ENCODE results near the gene CASKIN2.

The CASKIN2 gene

GRCh38 chr17:75507733-75508719 is 7.3 kb downstream of the CASKIN2 start:
- Mint-ChIP-seq H3K9me3 (no peaks in the 10 kb centered on the region), H3K4me1 (no peaks in the 10 kb centered on the region), H3K27me3 (no peaks in the 10 kb centered on the region), H3K36me3 (ENCODE audit: low read depth) (no peaks in the 10 kb centered on the region), H3K4me3 (no peak overlapping the region), H3K27ac (no peak overlapping the region)
- ATAC-seq (no peak), DNase-seq (no peak)

DNA sequence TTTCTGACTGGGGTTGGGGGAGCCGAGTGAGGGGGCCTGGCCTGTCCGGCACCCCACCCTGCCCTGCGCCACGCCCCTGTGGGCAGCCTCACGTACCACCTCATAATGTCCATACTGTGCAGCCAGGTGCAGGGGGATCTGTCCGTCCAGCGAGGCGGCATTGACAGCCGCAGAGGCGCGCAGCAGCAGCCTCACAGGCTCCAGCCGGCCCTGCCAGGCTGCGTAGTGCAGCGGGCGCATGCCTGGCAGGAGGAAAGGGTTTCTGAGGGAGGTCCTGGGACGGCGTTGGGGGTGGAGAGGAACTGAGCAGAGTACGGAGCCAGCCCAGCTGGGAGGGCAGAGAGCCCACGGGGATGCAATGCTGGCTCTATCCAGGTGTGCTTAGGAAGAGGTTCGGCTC is 8.4 kb downstream of the CASKIN2 start:
- H3K27me3 Mint-ChIP-seq, result no peaks in the 10 kb centered on the region
- DNase-seq (no peak), ATAC-seq (no peak)
- H3K4me1 Mint-ChIP-seq, result no peaks in the 10 kb centered on the region
- no peak overlapping the region for H3K27ac Mint-ChIP-seq
- no peaks in the 10 kb centered on the region for H3K36me3 Mint-ChIP-seq (ENCODE audit: low read depth)
- no peaks in the 10 kb centered on the region for H3K9me3 Mint-ChIP-seq
- H3K4me3 Mint-ChIP-seq, result no peak overlapping the region

GRCh38 chr17:75506134-75506533 is 9.2 kb downstream of the CASKIN2 start:
- ATAC-seq, result no peak
- H3K9me3 Mint-ChIP-seq, result no peaks in the 10 kb centered on the region
- H3K27ac Mint-ChIP-seq, result no peak overlapping the region
- no peaks in the 10 kb centered on the region for H3K36me3 Mint-ChIP-seq (ENCODE audit: low read depth)
- H3K27me3 Mint-ChIP-seq, result no peaks in the 10 kb centered on the region
- no peak overlapping the region for H3K4me3 Mint-ChIP-seq
- H3K4me1 Mint-ChIP-seq, result no peaks in the 10 kb centered on the region
- no peak for DNase-seq

DNA sequence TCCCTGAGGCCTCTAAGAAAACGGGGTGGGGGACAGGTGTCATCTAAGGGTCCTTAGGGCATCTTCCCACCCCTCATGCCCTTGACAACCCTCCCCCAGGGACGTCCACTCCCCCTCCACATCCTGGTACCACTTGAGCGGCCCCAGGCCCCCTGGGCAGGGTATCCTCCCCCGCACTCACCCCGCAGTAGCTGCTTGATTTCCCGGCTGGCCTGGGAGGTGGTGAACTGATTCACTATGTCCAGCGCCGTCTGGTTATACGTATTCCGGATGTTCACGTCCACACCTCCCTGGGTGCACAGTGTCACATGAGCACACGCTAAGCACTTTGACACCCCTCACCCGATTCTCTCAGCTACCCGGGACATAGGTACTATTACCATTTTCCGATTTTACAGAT is 9.7 kb downstream of the CASKIN2 start:
- Mint-ChIP-seq H3K36me3 (ENCODE audit: low read depth) (no peaks in the 10 kb centered on the region), H3K9me3 (no peaks in the 10 kb centered on the region), H3K27me3 (no peaks in the 10 kb centered on the region), H3K4me1 (no peaks in the 10 kb centered on the region), H3K27ac (no peak overlapping the region), H3K4me3 (no peak overlapping the region)
- ATAC-seq, result no peak
- DNase-seq, result no peak

- DNase-seq, result no peak
- H3K27me3 Mint-ChIP-seq, result no peaks in the 10 kb centered on the region
- no peak overlapping the region for H3K4me3 Mint-ChIP-seq
- no peaks in the 10 kb centered on the region for H3K36me3 Mint-ChIP-seq (ENCODE audit: low read depth)
- ATAC-seq, result no peak
- H3K4me1 Mint-ChIP-seq, result no peaks in the 10 kb centered on the region
- H3K27ac Mint-ChIP-seq, result no peak overlapping the region
- no peaks in the 10 kb centered on the region for H3K9me3 Mint-ChIP-seq
Observed at GRCh38 chr17:75505152-75505409, 10.3 kb downstream of the CASKIN2 start.

DNA sequence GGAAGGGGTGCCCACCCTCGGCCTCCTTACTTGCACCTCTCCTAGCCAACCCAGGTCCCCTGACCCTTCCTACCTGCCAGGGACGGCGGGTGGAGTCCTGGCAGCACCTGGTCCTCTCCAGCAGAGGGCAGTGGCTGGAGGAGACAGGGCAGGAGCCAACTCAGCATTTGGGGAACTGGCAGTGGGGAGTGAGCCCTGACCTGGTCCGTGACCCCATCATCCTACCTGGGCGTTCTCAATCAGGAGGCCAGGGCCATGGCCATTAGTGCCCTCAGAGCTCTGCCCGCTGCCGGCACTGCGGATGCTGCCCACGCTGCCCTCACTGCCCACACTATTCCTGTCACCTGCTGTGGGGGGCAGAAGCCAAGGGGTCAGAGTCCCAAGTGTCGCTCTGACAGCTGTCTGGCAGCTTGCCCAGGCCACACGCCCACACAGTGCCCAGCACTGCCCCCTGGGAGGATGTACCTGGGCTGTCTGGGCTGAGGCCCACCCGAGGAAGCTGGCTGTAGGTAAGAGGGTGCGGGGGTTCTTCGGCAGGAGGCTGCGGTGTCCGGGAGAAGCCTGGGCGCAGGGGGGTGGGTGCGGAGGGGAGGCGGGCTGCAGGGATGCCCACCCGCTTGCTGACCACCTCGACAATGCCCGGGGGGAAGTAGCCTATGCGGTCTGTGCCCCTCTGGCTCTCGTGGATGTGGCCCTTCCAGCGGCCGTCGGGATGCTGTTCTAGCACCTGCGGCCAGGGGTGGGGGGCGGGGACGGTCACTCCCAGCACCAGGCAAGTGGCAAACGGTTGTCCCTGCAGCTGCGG is 10.8 kb downstream of the CASKIN2 start:
- ATAC-seq (peak; percentile 26), DNase-seq (peak; percentile 39)
- no peaks in the 10 kb centered on the region for H3K36me3 Mint-ChIP-seq (ENCODE audit: low read depth)
- no peaks in the 10 kb centered on the region for H3K4me1 Mint-ChIP-seq
- no peaks in the 10 kb centered on the region for H3K9me3 Mint-ChIP-seq
- no peak overlapping the region for H3K27ac Mint-ChIP-seq
- no peak overlapping the region for H3K4me3 Mint-ChIP-seq
- no peaks in the 10 kb centered on the region for H3K27me3 Mint-ChIP-seq

DNA sequence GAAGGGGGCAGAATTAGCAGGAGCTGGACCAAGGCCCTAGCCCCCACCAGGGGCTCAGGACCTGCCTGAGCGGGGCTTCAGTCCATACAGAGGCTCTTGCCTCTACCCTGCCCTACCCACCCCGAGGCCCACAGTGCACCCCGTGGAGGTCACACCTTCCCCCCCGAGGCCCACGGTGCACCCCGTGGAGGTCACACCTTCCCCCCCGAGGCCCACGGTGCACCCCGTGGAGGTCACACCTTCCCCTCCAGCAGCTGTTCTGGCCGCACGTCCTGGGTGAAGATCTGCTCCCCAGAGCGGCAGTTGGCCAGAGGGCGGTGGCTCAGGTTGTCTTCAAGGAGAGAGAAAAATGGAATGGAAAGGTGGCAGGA is 11.4 kb downstream of the CASKIN2 start:
- no peak for DNase-seq
- no peaks in the 10 kb centered on the region for H3K36me3 Mint-ChIP-seq (ENCODE audit: low read depth)
- H3K4me3 Mint-ChIP-seq, result no peak overlapping the region
- no peak for ATAC-seq
- H3K4me1 Mint-ChIP-seq, result no peaks in the 10 kb centered on the region
- H3K27ac Mint-ChIP-seq, result no peak overlapping the region
- H3K27me3 Mint-ChIP-seq, result no peaks in the 10 kb centered on the region
- H3K9me3 Mint-ChIP-seq, result no peaks in the 10 kb centered on the region

GRCh38 chr17:75503337-75503950 is 11.9 kb downstream of the CASKIN2 start:
- no peak overlapping the region for H3K4me3 Mint-ChIP-seq
- ATAC-seq (no peak), DNase-seq (no peak)
- H3K36me3 Mint-ChIP-seq (ENCODE audit: low read depth), result no peaks in the 10 kb centered on the region
- no peaks in the 10 kb centered on the region for H3K4me1 Mint-ChIP-seq
- no peak overlapping the region for H3K27ac Mint-ChIP-seq
- no peaks in the 10 kb centered on the region for H3K27me3 Mint-ChIP-seq
- no peaks in the 10 kb centered on the region for H3K9me3 Mint-ChIP-seq

DNA sequence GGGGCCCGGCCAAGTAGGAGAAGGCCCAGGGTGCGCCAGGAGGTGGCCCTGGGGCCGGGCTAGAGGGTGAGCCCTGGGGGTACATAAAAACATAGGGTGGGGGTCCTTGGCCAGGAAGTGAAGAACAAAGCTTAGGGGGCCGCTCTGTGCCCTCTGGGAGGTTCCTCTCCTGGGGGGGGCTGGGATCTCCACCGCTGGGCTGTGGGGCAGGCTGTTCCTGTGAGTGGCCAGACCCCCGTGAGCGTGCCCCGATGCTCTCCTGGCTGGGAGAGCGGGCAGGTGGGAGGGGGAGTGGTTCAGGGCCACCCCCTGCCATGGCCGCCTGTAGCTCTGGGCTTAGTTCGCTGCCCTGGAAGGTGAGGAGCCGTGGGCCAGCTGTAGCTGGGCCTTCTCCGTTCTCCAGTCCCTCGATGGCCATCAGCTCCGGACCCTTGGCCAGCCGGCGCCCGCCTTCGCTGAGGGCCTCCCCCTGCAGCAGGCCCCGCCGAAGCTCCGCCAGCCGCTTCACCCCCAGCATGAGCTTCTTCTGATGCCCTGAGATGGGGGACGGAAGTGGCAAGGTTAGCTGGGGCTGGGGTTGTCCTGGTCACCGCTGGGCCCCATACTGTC is 12.5 kb downstream of the CASKIN2 start:
- no peaks in the 10 kb centered on the region for H3K36me3 Mint-ChIP-seq (ENCODE audit: low read depth)
- H3K4me3 Mint-ChIP-seq, result no peak overlapping the region
- H3K9me3 Mint-ChIP-seq, result no peaks in the 10 kb centered on the region
- no peak for DNase-seq
- H3K27me3 Mint-ChIP-seq, result no peaks in the 10 kb centered on the region
- no peak for ATAC-seq
- H3K27ac Mint-ChIP-seq, result no peak overlapping the region
- H3K4me1 Mint-ChIP-seq, result no peaks in the 10 kb centered on the region

DNA sequence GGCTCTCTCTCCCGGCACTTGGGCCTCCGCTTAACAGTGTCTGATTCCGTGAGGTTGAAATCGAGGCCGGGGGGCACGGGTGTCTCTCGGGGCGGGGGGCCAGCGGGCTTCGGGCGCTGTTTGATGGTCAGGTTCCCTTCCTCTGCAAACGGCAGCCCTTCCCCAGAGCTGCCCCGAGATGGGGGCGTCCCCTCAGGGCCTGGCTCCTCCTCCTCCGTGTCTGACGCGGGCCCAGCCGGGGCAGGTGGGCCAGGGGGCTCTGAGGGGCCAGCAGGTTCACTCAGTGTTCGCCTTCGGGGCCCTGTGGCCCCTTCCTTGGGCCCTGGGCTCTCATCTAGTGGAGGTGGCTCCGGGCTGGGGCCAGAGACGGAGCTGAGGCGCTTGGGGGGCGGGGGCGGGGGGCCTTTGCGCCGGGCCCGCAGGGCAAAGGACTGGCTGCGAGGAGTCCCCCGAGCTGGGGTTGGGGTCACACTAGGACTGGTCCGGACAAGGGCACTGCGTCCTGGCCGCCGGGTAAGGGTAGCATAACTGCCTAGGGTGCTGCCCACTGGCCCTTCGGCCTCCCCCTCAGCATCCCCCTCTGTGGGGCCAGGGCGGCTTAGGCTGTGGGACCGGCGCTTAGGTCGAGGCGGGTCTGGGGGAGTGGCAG is 13.1 kb downstream of the CASKIN2 start:
- Mint-ChIP-seq H3K9me3 (no peaks in the 10 kb centered on the region), H3K4me3 (no peak overlapping the region), H3K27me3 (no peaks in the 10 kb centered on the region), H3K4me1 (no peaks in the 10 kb centered on the region), H3K27ac (no peak overlapping the region), H3K36me3 (ENCODE audit: low read depth) (peaks cover 2% of the 10 kb centered on the region)
- DNase-seq (no peak), ATAC-seq (no peak)

DNA sequence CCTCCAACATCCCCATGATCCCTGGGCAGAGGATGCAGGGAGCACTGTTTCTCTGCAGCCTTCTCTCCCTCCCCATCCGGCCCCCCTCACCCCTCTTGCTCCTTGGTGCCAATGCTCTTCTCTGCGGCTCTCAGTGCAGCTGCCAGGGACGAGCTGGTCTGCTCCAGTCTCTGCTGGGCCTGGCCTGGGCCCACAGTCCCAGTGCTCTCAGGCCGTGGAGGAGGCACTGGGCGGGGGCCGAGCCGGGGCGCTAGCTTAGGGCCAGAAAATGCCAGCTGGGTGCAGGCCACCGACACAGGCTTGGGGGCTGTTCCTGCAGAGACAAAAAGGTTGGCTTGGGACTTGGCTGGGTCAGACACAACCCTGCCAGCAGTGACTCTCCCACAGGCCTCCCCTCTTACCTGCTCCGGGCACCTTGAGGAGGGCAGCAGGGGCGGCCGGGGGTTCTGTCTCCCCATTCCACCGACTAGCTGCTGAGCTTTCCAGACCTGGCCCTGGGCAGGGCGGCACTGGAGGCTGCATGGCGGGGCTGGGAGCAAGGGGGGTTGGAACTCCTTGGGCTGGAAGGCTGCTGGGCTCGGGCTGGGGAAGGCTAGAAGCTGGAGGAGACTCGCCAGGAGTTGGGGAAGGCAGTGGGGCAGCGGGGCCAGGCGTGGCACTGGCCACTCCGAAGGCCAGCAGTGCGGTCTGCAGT is 13.8 kb downstream of the CASKIN2 start:
- no peak for DNase-seq
- Mint-ChIP-seq H3K27ac (no peak overlapping the region), H3K4me1 (no peaks in the 10 kb centered on the region), H3K27me3 (no peaks in the 10 kb centered on the region), H3K4me3 (no peak overlapping the region), H3K36me3 (ENCODE audit: low read depth) (peaks cover 2% of the 10 kb centered on the region), H3K9me3 (no peaks in the 10 kb centered on the region)
- no peak for ATAC-seq

- Mint-ChIP-seq H3K36me3 (ENCODE audit: low read depth) (peaks cover 2% of the 10 kb centered on the region), H3K4me1 (no peaks in the 10 kb centered on the region), H3K27me3 (no peaks in the 10 kb centered on the region), H3K9me3 (no peaks in the 10 kb centered on the region), H3K4me3 (no peak overlapping the region), H3K27ac (no peak overlapping the region)
- DNase-seq, result no peak
- ATAC-seq, result no peak
Observed at GRCh38 chr17:75500419-75501216, 14.7 kb downstream of the CASKIN2 start.

DNA sequence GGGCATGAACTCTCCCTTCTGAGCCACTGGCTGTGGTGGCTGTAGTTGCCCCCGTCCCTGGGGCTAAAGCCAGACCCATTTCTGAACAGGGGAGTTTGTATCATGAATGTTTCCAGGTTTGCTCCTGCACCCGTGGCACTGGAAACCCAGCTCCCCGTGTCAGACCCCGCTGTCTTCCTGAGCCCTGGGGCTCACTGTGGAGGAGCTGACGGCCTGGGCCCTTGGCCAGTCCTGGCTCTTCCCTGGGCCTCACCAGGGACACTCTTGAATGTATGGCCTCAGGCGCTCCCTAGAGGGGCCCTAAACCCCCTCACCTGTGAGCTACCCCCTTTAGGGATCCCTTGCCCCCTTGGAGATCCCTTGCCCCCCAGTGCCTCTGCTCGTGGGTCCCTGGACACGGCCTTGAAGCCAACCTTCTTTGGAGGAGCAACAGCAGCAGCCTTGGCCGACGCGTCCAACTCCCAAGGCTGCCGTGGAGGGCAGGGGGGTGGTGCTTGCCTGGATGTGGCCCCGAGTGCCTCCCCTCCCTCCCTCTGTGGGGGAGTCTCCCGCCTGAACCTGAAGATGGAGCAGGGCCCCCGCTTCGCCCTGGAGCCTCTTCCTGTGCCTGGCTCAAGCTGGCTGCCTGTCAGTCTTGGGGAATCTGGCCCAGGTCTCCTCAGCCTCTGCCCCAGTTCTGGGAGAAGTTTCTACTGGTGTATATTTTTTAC is 15.9 kb downstream of the CASKIN2 start:
- Mint-ChIP-seq H3K27ac (no peak overlapping the region), H3K36me3 (ENCODE audit: low read depth) (peaks cover 2% of the 10 kb centered on the region), H3K4me3 (no peak overlapping the region), H3K9me3 (no peaks in the 10 kb centered on the region), H3K4me1 (no peaks in the 10 kb centered on the region), H3K27me3 (no peaks in the 10 kb centered on the region)
- DNase-seq (no peak), ATAC-seq (no peak)
